HL-60/S4 treated with retinoic acid at 250 ng/mL for 4 days and 3 days (cell line): Measurements from ENCODE around the gene ZNF586.
"Not testable (repeated sequence)": the region's sequence is repeated elsewhere in the genome, so short reads cannot be mapped to it uniquely, and the experiment has no call there.

ENCODE experiments used
- in situ Hi-C: fragments of 300-500 bp; cut with MboI; formaldehyde crosslinking; loops from 2 replicates; pipeline ENCODE4 v1.7.0; 2022; ENCODE audit warnings: low sequenced_read_pairs

ZNF586 gene

GRCh38 chr19:57769345-57770131, at the start of gene ZNF586:
Gene ZNF586 (plus strand): TSS chr19:57769676. CDS start chr19:57769843, 167 bp downstream.
- in situ Hi-C loops: no loop called here

GRCh38 chr19:57719901-57720519, 49.5 kb upstream of the ZNF586 start:
- in situ Hi-C loops: no loop called here

- in situ Hi-C loops: no loop called here
These were observed 48.6 kb upstream of the ZNF586 start for GRCh38 chr19:57720878-57721277.

GRCh38 chr19:57738320-57738719, 31.2 kb upstream of the ZNF586 start:
- in situ Hi-C loops: not testable (repeated sequence)

- in situ Hi-C loops: not testable (repeated sequence)
These were observed 30.7 kb upstream of the ZNF586 start for GRCh38 chr19:57738770-57739169.

GRCh38 chr19:57746580-57747471, 22.6 kb upstream of the ZNF586 start, which contains the start of gene ZNF776:
Gene ZNF776 (plus strand): TSS chr19:57746815. CDS start chr19:57747059, 244 bp downstream.
- in situ Hi-C loops: no loop called here

- in situ Hi-C loops: no loop called here
These were observed 22.0 kb upstream of the ZNF586 start for GRCh38 chr19:57747472-57747807.

- in situ Hi-C loops: no loop called here
These were observed 21.4 kb upstream of the ZNF586 start for GRCh38 chr19:57748029-57748428.

- in situ Hi-C loops: no loop called here
These were observed 15.3 kb upstream of the ZNF586 start for GRCh38 chr19:57754091-57754673.

GRCh38 chr19:57755031-57755430, 14.4 kb upstream of the ZNF586 start:
- in situ Hi-C loops: no loop called here

GRCh38 chr19:57757941-57758340, 11.5 kb upstream of the ZNF586 start:
- in situ Hi-C loops: no loop called here

GRCh38 chr19:57759096-57759495, 10.4 kb upstream of the ZNF586 start:
- in situ Hi-C loops: no loop called here

- in situ Hi-C loops: no loop called here
These were observed 1.9 kb downstream of the ZNF586 start for GRCh38 chr19:57771417-57771816.

GRCh38 chr19:57773488-57773887, 4.0 kb downstream of the ZNF586 start:
- in situ Hi-C loops: no loop called here

- in situ Hi-C loops: no loop called here
These were observed 7.4 kb downstream of the ZNF586 start for GRCh38 chr19:57776764-57777296.

- in situ Hi-C loops: no loop called here
These were observed 8.9 kb downstream of the ZNF586 start for GRCh38 chr19:57778336-57778735.

- in situ Hi-C loops: no loop called here
These were observed 9.9 kb downstream of the ZNF586 start for GRCh38 chr19:57779220-57779845.

- in situ Hi-C loops: no loop called here
These were observed 16.8 kb downstream of the ZNF586 start for GRCh38 chr19:57786286-57786685.

GRCh38 chr19:57786906-57787305, 17.4 kb downstream of the ZNF586 start:
- in situ Hi-C loops: no loop called here

- in situ Hi-C loops: no loop called here
These were observed 18.7 kb downstream of the ZNF586 start for GRCh38 chr19:57788114-57788692.
